SU-DHL-6 (cell line): Measurements from ENCODE around the gene CDK6.

Source experiments
- EZH2phosphoT487 ChIP-seq: fragments of 200-600 bp; sonication (generic), shearing (Covaris generic); conservative IDR thresholded peaks from 2 replicates; pipeline ENCODE4 v1.6.1; 2018; ENCODE audit warnings: mild to moderate bottlenecking, antibody characterized with exemption, low read length, moderate library complexity, mixed read lengths
- TF ChIP-seq, protein P1 (sequence below): fragments of 200-600 bp; sonication (generic); IDR thresholded peaks from one replicate; pipeline ENCODE4 v1.5.1; 2017; ENCODE audit warnings: antibody characterized with exemption, mild to moderate bottlenecking, low read length, moderate library complexity; ENCODE audit not compliant: insufficient read depth, poor library complexity, severe bottlenecking

DNA sequence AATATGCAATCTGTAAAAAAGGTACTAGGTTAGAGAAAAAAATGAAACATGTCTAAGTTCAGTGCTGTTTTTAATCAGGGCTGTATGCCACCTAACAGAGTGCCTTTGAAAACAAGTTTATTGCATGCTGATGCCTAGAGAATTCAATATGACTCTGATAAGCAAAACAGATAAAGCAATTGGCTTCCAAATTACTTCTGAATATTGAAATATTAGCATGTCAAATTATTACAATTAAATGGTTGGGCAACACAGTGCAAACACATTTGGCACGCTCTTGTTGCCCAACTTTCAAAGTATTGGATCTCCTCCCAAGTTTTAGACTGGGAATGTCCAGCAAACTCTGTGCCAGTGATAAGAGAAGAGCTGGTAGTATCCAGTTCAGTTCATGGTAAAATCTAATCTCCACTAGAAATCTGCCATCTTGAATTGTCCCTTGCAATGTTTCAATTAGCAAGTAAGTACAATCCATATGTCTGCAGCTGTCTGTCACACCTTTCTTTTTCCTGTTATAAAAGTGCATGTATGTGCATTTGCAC lies 181.0 kb downstream of the CDK6 start:
- TF ChIP-seq, protein P1, sequence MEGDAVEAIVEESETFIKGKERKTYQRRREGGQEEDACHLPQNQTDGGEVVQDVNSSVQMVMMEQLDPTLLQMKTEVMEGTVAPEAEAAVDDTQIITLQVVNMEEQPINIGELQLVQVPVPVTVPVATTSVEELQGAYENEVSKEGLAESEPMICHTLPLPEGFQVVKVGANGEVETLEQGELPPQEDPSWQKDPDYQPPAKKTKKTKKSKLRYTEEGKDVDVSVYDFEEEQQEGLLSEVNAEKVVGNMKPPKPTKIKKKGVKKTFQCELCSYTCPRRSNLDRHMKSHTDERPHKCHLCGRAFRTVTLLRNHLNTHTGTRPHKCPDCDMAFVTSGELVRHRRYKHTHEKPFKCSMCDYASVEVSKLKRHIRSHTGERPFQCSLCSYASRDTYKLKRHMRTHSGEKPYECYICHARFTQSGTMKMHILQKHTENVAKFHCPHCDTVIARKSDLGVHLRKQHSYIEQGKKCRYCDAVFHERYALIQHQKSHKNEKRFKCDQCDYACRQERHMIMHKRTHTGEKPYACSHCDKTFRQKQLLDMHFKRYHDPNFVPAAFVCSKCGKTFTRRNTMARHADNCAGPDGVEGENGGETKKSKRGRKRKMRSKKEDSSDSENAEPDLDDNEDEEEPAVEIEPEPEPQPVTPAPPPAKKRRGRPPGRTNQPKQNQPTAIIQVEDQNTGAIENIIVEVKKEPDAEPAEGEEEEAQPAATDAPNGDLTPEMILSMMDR, result no peak
- no peak for TF ChIP-seq EZH2phosphoT487
